ENCODE results near the gene TSEN54. TPM values are rescaled to one million over a fixed set of nuclear protein-coding genes. Genes with fewer than 3 reads are reported as not detected.

TSEN54 gene
- total and polyA plus RNA-seq, 8 donors = 15.8 to 54.0 (median 38.9) TPM

Small RNAs within 50 kb of the gene (microRNA-seq; reads per million reads assigned to microRNA genes)
- gene MIR6785 = 0.17 to 0.41 reads per million in 2 donors

Other genes with a start within 250 kb of the TSEN54 start
- 10 to 100 TPM; 22.6 to 25.4 TPM for gene MIF4GD, start 245.3 kb upstream of the TSEN54 start, total RNA-seq
- 10 to 100 TPM; 12.7 to 17.2 (median 14.7) TPM for gene MIF4GD, start 245.3 kb upstream of the TSEN54 start, polyA plus RNA-seq (ENCODE audit: insufficient read length in 6 of 6)
- 10 to 100 TPM; 17.7 to 29.7 TPM for gene SLC25A19, start 227.1 kb upstream of the TSEN54 start, total RNA-seq
- 1 to 10 TPM; 5.9 to 8.1 (median 6.9) TPM for gene SLC25A19, start 227.1 kb upstream of the TSEN54 start, polyA plus RNA-seq (ENCODE audit: insufficient read length in 6 of 6)
- gene GRB2, start 110.8 kb upstream of the TSEN54 start, total RNA-seq = 100 to 1,000 TPM; 110 to 214 TPM
- gene GRB2, start 110.8 kb upstream of the TSEN54 start, polyA plus RNA-seq (ENCODE audit: insufficient read length in 6 of 6) = 10 to 100 TPM; 81.8 to 98.2 (median 83.1) TPM
- gene TMEM94, start 59.9 kb upstream of the TSEN54 start, total RNA-seq = 10 to 100 TPM; 68.4 to 74.3 TPM
- gene TMEM94, start 59.9 kb upstream of the TSEN54 start, polyA plus RNA-seq (ENCODE audit: insufficient read length in 6 of 6) = 10 to 100 TPM; 68.5 to 91.7 (median 83.1) TPM
- 10 to 100 TPM; 43.8 to 74.4 TPM for gene CASKIN2, start 991 bp upstream of the TSEN54 start, total RNA-seq
- 10 to 100 TPM; 17.9 to 31.3 (median 26.0) TPM for gene CASKIN2, start 991 bp upstream of the TSEN54 start, polyA plus RNA-seq (ENCODE audit: insufficient read length in 6 of 6)
- 100 to 1,000 TPM; 161 to 173 TPM for gene LLGL2, start 9.2 kb downstream of the TSEN54 start, total RNA-seq
- 10 to 100 TPM; 38.0 to 66.0 (median 48.1) TPM for gene LLGL2, start 9.2 kb downstream of the TSEN54 start, polyA plus RNA-seq (ENCODE audit: insufficient read length in 6 of 6)
- gene MYO15B, start 71.3 kb downstream of the TSEN54 start, total RNA-seq = 100 to 1,000 TPM; 125 to 127 TPM
- gene MYO15B, start 71.3 kb downstream of the TSEN54 start, polyA plus RNA-seq (ENCODE audit: insufficient read length in 6 of 6) = 100 to 1,000 TPM; 163 to 350 (median 238) TPM
- gene SMIM5, start 116.9 kb downstream of the TSEN54 start, total RNA-seq = 1 to 10 TPM; 1.0 to 1.7 TPM
- gene SMIM5, start 116.9 kb downstream of the TSEN54 start, polyA plus RNA-seq (ENCODE audit: insufficient read length in 6 of 6) = 1 to 10 TPM; 1.7 to 3.4 (median 2.4) TPM
- 10 to 100 TPM; 28.5 to 35.5 TPM for gene RECQL5, start 150.6 kb downstream of the TSEN54 start, total RNA-seq
- 10 to 100 TPM; 28.9 to 43.0 (median 35.8) TPM for gene RECQL5, start 150.6 kb downstream of the TSEN54 start, polyA plus RNA-seq (ENCODE audit: insufficient read length in 6 of 6)
- gene SAP30BP, start 150.8 kb downstream of the TSEN54 start, total RNA-seq = 10 to 100 TPM; 58.9 to 80.8 TPM
- 100 to 1,000 TPM in 5 of 6 donors, 10 to 100 TPM in 1; 97.7 to 111 (median 102) TPM for gene SAP30BP, start 150.8 kb downstream of the TSEN54 start, polyA plus RNA-seq (ENCODE audit: insufficient read length in 6 of 6)
- gene ITGB4, start 204.9 kb downstream of the TSEN54 start, total RNA-seq = 10 to 100 TPM; 44.1 to 54.8 TPM
- 10 to 100 TPM in 1 of 6 donors, 1 to 10 TPM in 5; 4.6 to 12.2 (median 8.9) TPM for gene ITGB4, start 204.9 kb downstream of the TSEN54 start, polyA plus RNA-seq (ENCODE audit: insufficient read length in 6 of 6)
- 10 to 100 TPM; 38.1 to 39.6 TPM for gene GALK1, start 248.7 kb downstream of the TSEN54 start, total RNA-seq
- gene GALK1, start 248.7 kb downstream of the TSEN54 start, polyA plus RNA-seq (ENCODE audit: insufficient read length in 6 of 6) = 10 to 100 TPM; 10.3 to 19.2 (median 15.0) TPM

Measured in left lung (tissue), 8 donors.